Muscle of back (tissue), 13 donors: ENCODE data around the gene NFKBIB. TPM values are rescaled to one million over a fixed set of nuclear protein-coding genes. Genes with fewer than 3 reads are reported as not detected.
"Not testable (repeated sequence)": the region's sequence is repeated elsewhere in the genome, so short reads cannot be mapped to it uniquely, and the experiment has no call there.

Experiments used
- DNase-seq, 3 donors: peaks; one replicate each; pipeline versions ENCODE4 v3.0.0 to v3.0.0-alpha.2; 2013
- long read RNA-seq, 9 donors: transcript quantifications; one replicate each; lab custom pipeline, GENCODE V29; 2026
- polyA plus RNA-seq, 10 donors: library from polyadenylated mRNA; unstranded; fragments of 120-200 nt; gene quantifications; one replicate each; pipeline ENCODE4 v1.2.1, GENCODE V29; 2013; ENCODE audit not compliant: insufficient read length in 10 of 10

Gene NFKBIB, protein sequence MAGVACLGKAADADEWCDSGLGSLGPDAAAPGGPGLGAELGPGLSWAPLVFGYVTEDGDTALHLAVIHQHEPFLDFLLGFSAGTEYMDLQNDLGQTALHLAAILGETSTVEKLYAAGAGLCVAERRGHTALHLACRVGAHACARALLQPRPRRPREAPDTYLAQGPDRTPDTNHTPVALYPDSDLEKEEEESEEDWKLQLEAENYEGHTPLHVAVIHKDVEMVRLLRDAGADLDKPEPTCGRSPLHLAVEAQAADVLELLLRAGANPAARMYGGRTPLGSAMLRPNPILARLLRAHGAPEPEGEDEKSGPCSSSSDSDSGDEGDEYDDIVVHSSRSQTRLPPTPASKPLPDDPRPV
- 10 to 100 TPM in 1 of 10 donors, 1 to 10 TPM in 9; 6.9 to 10.0 (median 8.5) TPM for polyA plus RNA-seq
- long read RNA-seq, donor 1, transcript NFKBIB-201 (6 exons, 1,159 nt) = major isoform, 5 of 5 reads
- long read RNA-seq, donor 1, partial matches to known transcripts = 0 of 5 reads
- long read RNA-seq, donor 1, other reads (novel, unspliced or antisense) = 0 of 5 reads
- long read RNA-seq, donor 2, transcript NFKBIB-201 (6 exons, 1,159 nt) = major isoform, 5 of 5 reads
- long read RNA-seq, donor 2, partial matches to known transcripts = 0 of 5 reads
- long read RNA-seq, donor 2, other reads (novel, unspliced or antisense) = 0 of 5 reads
- long read RNA-seq, donor 3 = 0 reads
- long read RNA-seq, donor 4, partial matches to known transcripts = 0 of 2 reads
- long read RNA-seq, donor 4, other reads (novel, unspliced or antisense) = 0 of 2 reads
- long read RNA-seq, donor 5, partial matches to known transcripts = 0 of 2 reads
- long read RNA-seq, donor 5, other reads (novel, unspliced or antisense) = 0 of 2 reads
- long read RNA-seq, donor 6, partial matches to known transcripts = 0 of 6 reads
- long read RNA-seq, donor 6, other reads (novel, unspliced or antisense) = 0 of 6 reads
- long read RNA-seq, donor 7, partial matches to known transcripts = 26 of 52 reads
- long read RNA-seq, donor 7, other reads (novel, unspliced or antisense) = 22 of 52 reads
- long read RNA-seq, donor 8, partial matches to known transcripts = 0 of 1 reads
- long read RNA-seq, donor 8, other reads (novel, unspliced or antisense) = 0 of 1 reads
- long read RNA-seq, donor 9, partial matches to known transcripts = 0 of 1 reads
- long read RNA-seq, donor 9, other reads (novel, unspliced or antisense) = 0 of 1 reads

DNA sequence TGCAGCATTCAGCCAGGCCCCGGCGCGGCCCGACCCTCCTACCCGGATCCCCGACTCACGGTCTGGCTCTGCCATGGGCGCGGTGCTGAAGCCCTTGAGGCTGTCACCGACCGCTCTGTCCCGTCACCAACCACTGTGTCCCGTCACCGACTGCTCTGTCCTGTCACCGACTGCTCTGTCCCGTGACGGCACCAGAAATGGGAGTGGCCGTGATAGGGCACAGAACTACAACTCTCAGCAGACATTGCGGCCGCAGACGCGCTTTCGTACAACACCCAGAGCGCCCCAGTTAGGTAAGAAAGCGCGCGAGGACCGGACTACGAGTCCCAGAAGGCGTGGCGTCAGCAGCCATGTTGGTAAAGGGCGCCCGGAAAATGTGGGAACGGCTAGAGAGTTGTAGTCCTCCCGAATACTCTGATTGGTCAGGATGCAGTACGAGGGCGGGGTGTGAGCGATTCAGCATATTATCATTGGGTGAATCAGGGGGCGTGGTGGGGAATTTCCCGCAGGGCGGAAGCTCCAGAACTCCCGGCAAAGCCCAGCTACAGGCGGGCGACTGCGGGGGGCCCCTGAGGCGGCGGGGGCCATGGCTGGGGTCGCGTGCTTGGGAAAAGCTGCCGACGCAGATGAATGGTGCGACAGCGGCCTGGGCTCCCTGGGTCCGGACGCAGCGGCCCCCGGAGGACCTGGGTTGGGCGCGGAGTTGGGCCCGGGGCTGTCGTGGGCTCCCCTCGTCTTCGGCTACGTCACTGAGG, at the start of gene NFKBIB, which contains the start of gene SIRT2:
TSS of gene NFKBIB (plus strand) at position 523 of the 755 bp plus-strand sequence. CDS start at position 587, 64 bp downstream.
TSS of gene SIRT2 (minus strand) at position 172 of the 755 bp plus-strand sequence. CDS start at position 75, 97 bp downstream.
- peak; percentile 100 for DNase-seq

DNA sequence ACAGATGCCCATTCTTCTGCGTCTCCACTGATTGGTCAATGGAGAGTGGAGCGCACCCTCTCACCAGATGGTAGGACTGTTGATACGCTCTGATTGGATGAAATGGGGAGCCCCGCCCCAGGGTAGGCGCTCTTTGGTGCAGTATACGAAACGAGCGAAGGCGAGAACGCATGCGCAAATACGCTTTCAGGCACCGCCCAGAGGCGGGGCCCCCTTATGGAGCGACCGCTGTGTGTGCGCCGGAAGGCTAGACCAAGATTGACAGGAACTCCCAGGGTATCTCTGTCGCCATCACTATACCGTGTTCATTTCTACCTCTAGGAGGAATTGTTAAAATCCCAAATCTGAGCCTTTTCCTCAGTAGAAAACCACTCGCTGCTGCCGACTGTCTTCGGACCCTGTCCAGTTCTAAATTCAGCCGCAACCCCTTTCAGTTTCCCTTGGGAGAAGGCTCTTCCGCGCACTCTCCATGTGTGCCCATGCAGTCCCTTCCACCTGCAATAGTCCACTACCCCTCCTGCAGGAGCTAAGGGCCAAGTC, 49.3 kb upstream of the NFKBIB start:
- DNase-seq = peak in 1 of 3 donors; percentile 100

DNA sequence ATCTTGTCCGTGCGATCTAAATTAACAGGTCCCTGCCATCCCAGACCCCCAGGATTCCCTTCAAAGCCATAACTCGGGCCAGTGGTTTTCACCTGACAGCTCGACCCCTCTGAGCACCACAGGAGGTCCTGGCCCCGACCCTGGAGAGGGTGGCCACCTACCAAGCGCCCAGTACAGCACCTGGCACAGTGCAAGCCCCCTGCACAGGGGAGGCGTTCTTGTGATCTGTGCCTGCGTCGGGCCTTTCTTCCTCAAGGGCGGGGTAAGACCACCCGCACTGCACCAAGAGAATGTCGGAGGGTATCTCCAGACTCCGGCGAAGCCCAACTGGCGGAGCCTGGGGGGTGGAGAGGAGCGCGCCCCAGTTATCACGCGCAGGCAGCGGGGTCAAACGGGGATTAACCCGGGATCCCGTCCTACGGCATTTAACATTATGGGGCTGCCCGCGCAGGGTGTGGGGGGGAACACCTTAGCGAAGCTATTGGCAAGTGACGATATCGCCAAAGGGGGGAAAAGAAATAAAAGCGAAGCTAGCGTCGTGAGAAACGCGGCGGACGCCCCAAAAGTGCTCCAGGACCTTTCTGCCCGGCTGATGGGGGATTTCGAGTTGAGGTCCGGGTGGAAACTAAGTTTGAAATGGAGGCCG, 48.7 kb upstream of the NFKBIB start:
- peak in 2 of 3 donors; percentile 25 to 76 for DNase-seq

DNA sequence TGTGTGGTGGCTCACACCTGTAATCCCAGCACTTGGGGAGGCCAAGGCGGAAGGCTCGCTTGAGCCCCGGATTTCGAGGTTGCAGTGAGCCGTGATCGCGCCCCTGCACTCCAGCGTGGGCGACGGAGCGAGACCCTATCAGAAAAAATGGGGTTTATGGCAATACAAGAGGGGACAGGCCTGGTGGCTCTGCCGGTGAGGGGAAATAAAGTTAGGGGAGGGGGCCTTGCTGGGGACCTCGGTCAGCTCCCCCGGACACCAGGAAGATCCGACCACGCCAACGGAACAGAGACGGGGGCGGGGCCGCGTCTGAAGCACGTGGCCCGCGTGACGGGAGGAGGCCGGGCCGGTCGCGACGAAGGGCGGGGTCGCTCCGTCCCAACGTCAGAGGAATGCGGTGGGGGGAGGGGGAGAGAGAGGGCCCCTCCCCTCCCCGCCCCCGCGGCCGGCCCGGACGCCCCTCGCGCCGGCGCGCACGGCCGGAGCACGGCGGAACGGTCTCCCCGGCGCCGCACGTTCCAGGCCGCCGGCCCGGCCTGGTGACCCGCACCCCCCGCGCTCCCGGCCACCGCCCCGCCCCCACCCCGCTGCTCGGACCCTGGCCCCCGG, 48.0 kb upstream of the NFKBIB start:
- peak; percentile 95 to 98 (median 97) for DNase-seq

DNA sequence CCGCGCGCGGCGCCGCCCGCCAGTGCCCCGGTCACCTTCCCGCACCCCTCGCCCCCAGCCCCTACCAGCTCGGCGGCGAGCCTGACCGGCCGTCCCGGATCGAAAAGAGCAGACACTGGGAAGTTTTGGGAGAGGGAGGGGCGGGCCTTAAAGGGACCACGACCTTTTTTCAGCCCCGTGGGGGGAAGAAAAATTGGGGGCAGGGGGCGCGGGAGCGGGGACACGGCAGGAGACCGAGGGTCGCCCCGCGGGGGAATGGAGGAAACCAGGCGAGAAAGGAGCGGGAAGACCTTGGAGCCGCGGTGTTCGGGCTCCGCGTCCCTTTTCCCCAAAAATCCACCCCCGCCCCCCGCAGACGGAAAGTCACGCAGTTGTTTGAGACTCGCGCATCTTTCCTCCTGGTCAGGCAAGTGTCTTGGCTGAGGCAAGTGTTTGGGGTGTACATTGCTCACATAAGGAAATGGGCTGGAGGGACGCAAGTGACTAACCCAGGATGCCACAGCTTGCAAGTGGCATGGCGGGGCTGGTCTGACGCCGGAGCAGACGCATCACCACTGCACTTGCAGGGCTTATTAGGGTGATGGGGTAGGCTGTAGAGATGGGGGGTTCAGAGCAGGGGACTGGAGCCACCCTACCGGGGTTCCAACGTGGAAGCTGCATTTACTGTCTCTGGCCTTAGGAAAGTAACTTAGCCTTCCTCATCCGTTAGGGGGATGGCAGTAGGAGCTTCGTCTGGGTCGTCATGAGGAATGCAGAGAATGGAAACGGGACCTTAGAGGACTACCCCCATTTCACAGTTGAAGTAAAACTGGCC, 47.3 kb upstream of the NFKBIB start:
- peak; percentile 45 to 86 (median 71) for DNase-seq

DNA sequence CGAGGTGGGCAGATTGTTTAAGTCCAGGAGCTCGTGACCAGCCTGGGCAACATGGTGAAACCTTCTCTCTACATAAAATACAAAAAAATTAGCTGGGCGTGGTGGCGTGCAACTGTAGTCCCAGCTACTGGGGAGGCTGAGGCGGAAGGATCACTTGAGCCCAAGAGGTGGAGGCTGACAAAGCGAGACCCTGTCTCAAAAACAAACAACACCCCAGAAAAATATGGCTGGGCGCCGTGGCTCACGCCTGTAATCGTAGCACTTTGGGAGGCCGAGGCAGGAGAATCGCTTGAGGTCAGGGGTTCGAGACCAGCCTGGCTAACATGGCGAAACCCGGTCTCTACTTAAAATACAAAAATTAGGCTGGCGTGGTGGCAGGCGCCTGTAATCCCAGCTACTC, 46.6 kb upstream of the NFKBIB start:
- DNase-seq = no peak

DNA sequence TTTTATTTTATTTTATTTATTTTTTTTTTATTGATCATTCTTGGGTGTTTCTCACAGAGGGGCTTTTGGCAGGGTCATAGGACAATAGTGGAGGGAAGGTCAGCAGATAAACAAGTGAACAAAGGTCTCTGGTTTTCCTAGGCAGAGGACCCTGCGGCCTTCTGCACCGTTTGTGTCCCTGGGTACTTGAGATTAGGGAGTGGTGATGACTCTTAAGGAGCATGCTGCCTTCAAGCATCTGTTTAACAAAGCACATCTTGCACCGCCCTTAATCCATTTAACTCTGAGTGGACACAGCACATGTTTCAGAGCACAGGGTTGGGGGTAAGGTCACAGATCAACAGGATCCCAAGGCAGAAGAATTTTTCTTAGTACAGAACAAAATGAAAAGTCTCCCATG, 44.8 kb upstream of the NFKBIB start:
- not testable (repeated sequence) for DNase-seq

DNA sequence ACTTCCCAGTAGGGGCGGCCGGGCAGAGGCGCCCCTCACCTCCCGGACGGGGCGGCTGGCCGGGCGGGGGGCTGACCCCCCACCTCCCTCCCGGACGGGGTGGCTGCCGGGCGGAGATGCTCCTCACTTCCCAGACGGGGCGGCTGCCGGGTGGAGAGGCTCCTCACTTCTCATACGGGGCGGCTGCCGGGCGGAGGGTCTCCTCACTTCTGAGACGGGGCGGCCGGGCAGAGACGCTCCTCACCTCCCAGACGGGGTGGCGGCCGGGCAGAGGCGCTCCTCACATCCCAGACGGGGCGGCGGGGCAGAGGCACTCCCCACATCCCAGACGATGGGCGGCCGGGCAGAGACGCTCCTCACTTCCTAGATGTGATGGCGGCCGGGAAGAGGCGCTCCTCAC, 44.0 kb upstream of the NFKBIB start:
- not testable (repeated sequence) for DNase-seq

DNA sequence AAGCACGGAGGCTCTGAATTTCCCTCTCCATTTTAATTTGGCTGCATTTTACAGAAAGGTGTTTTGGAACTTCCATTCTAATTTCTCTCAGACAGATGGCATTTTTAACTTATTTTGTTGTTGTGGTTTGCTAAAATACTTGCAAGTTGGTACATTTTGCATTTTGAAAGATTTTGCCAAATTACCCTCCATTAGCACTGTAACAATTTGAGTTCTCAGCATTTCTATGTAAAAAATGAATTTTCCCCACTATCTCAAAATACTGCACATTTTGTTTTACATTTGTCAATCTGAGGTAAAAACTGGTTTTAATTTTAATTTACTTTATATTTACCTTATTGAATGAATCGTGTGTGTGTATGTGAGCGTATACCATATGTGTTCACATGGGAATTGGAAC, 43.0 kb upstream of the NFKBIB start:
- DNase-seq = no peak

DNA sequence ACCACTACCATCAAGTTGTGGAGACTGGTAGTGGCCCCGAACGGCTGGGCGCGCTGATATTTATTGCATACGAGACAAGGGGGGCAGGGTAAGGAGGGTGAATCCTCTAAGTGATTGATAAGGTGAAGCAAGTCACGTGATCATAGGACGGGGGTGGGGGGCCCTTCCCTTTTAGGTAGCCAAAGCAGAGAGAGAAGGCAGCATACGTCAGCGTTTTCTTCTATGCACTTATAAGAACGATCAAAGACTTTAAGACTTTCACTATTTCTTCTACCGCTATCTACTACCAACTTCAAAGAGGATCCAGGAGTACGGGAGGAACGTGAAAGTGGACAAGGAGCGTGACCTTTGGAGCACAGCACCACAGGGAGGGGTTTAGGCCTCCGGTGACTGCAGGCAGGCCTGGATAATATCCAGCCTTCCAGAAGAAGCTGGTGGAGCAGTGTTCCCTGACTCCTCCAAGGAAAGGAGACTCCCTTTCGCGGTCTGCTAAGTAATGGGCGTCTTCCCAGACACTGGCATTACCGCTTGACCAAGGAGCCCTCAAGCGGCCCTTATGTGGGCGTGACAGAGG, 40.1 kb upstream of the NFKBIB start:
- not testable (repeated sequence) for DNase-seq

DNA sequence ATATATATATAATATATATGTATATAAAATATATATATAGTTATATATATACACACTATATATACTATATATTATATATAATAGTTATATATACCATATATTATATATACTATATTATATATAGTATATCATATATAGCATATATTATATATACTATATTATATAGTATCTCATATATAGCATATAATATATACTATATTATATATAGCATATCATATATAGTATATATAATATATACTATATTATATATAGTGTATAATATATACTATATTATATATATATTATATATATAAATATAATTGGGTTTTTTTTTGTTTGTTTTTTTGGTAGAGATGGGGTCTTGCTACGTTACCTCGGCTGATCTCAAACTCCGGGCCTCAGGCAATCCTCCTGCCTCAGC, 38.4 kb upstream of the NFKBIB start:
- DNase-seq = no peak

DNA sequence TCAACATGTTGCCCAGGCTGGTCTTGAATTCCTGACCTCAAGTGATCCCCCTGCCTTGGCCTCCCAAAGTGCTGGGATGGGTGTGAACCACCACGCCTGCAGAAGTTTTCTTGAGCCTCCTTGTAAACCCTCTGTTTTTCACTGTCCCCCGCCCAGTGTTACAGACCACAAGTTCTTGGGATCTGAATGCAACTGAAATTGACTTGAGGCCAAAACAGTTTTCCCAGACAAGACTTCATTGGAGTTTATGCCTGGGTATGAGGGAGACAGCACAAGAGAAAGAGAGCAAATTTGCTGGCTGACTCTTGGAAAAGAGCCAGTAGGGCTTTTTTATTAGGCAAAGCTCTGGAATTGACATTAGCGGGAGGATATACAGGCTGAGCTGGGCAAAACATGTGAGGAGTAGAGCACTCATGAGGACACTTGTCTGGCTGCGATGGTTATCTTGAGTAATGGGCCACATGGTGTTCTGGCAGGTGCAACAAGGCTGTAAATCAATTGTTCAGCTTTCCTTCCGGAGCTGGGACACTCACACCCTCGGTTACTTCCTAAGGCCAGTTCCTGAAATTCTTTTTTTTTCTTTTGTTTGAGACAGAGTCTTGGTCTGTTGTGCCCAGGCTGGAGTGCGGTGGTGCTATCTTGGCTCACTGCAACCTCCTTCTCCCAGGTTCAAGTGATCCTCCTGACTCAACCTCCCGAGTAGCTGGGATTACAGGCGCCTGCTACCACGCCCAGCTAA, 37.3 kb upstream of the NFKBIB start:
- peak; percentile 62 to 93 (median 86) for DNase-seq

DNA sequence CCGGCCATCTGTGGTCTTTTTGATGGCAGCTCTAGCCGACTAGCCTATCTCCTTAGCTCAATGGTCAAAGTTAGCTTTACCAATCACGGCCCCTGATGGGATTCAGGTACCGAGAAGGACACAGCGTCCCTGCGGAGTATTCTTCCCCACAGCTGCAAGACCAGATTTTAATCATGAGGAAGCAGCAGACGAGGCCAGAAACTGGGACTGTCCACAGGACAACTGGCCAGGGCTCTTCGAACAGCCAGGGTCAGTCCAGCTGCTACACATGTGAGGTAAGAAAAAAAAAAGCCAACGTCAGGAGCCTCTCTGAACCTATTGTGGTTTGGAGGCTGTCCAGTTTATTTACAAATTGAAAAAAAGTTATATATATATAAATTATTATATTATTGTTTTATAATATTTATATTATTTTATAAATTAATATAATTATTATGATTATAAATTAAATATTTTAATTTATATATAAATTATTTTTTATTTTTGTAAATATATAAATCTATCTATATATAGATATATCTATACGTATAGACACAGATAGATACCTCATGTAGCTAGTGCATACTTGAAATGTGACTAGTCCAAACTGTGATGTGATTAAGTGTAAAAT, 32.5 kb upstream of the NFKBIB start:
- DNase-seq = peak in 1 of 3 donors; percentile 48

DNA sequence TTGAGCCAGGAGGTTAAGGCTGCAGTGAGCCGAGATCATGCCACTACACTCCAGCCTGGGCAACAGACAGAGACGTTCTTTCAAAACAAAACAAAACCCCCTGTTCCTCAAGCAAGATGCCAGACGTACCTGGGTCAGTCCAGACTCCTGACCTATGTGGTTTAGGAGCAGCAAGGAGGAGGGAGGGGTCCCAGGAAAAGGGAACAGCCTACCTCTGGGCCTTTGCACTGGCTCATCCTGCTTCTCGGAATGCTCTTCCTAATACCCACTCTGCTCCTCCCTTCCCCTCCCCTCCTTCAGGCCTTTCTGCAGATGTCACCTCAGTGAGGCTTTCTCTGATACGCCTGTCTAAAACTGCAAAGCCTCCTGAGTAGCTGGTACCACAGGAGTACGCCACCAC, 31.2 kb upstream of the NFKBIB start:
- no peak for DNase-seq

DNA sequence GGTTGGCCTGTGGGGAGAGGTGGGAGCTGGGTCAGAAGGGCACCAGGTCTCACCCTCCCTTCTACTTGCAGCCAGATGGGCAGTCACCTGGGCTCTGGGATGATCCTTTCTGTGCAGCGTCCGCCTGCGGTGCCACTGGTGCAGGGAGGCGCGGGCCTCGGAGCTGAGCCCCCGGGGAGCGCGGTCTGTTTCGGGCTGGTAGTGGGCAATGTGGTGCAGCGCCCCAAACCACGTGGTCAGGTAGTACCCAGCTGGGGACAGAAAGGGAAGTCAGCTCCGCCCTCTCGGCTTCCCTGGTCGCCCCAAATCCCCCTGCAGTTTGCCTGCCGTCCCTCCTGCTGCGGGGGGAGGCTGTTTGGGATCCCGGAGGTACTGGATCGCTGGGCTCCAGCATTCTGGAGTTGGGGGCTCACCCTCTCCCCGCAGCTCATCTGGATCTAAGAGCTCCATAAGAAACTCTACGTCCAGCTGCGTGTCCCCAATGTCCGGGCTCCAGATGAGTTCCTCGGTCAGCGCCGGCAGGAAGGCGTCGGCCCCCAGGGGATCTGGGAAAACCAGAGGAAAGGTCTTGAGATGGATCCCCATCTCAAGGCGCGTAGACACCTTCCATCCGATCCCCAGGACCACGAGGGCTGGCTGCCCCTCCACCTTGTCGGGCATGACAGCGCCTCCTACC, 30.5 kb upstream of the NFKBIB start:
- no peak for DNase-seq

DNA sequence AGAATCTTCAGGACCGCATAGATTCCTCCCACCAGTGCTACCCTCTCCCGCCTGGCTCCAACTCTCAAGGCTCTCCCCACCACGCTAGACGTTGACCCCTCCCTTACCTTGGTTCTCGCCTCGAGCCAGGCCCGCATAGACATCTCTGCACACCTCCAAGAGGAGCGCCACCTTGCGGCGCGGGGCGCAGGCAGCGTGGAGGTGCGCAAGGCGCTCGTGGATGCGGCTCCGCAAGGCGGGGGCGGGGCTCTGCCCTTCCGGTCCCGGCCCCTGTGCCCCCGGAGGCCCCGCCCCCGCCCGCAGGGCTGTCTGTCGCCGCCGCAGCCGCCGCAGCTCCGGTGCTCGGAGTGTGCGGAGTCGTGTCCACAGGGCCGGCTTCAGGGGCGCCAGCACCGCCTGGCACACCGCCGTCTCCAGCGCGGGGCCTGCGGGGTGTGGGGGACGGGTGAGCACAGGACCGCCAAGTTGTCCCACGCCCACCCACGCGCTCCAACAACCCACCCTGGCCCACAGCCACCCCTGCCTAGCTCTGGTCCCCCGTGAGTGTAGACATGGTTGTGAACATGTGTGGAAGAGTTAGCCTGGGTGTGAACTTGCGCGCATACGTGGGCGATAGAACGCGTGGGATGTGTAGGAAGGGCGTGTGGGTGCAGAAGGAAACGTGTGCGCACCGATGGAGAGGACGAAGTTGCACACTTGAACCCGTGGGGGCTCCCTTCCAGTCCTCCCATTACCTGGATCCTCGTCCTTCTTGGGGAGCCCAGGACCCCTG, 29.7 kb upstream of the NFKBIB start:
- DNase-seq = peak; percentile 45 to 86 (median 82)
